Liver (tissue), 9 donors: ENCODE data around the gene RAD51B. TPM values are rescaled to one million over a fixed set of nuclear protein-coding genes. Genes with fewer than 3 reads are reported as not detected.
A peak's percentile ranks its signal among the peaks of the same experiment; 100 is the strongest.

Experiments used
- DNase-seq: peaks from one replicate; pipeline ENCODE4 v3.0.0-alpha.2; 2017; ENCODE audit warnings: low spot score
- H3K27ac ChIP-seq, 2 donors: one replicate each; pipeline ENCODE4 v1.7.0; 2013; ENCODE audit warnings: inconsistent platforms in 2 of 2, low read length in 2 of 2, control low read depth in 1 of 2, low read depth in 1 of 2, mild to moderate bottlenecking in 1 of 2
- H3K27me3 ChIP-seq, 4 donors: one replicate each; pipeline versions ENCODE4 v1.6.1 to v1.7.0; 2013; ENCODE audit warnings: low read length in 3 of 4, inconsistent platforms in 1 of 4, mild to moderate bottlenecking in 1 of 4, moderate library complexity in 1 of 4; ENCODE audit not compliant: control insufficient read depth in 4 of 4, insufficient read depth in 4 of 4
- H3K36me3 ChIP-seq, 4 donors: one replicate each; pipeline versions ENCODE4 v1.6.1 to v1.7.0; 2013; ENCODE audit warnings: low read length in 3 of 4, mild to moderate bottlenecking in 3 of 4, low read depth in 1 of 4, moderate library complexity in 1 of 4; ENCODE audit not compliant: control insufficient read depth in 4 of 4, insufficient read depth in 3 of 4
- H3K4me1 ChIP-seq, 4 donors: one replicate each; pipeline versions ENCODE4 v1.6.1 to v1.7.0; 2013; ENCODE audit warnings: low read length in 3 of 4, mild to moderate bottlenecking in 3 of 4, moderate library complexity in 1 of 4; ENCODE audit not compliant: control insufficient read depth in 4 of 4, insufficient read depth in 4 of 4
- H3K4me3 ChIP-seq, 3 donors: one replicate each; pipeline versions ENCODE4 v1.6.1 to v1.7.0; 2013; ENCODE audit warnings: low read length in 3 of 3, control low read depth in 1 of 3, low read depth in 1 of 3, mild to moderate bottlenecking in 1 of 3
- H3K9ac ChIP-seq, 2 donors: one replicate each; pipeline ENCODE4 v1.7.0; 2013; ENCODE audit warnings: low read length in 2 of 2, mild to moderate bottlenecking in 2 of 2, moderate library complexity in 2 of 2, control low read depth in 1 of 2, low read depth in 1 of 2
- H3K9me3 ChIP-seq, 4 donors: one replicate each; pipeline versions ENCODE4 v1.6.1 to v1.7.0; 2013; ENCODE audit warnings: low read length in 3 of 4; ENCODE audit not compliant: control insufficient read depth in 4 of 4
- EGR1 ChIP-seq, 2 donors: IDR thresholded peaks; 2 replicates each; pipeline ENCODE4 v1.6.1; 2016 to 2018; ENCODE audit warnings: antibody characterized with exemption in 2 of 2, low read depth in 2 of 2
- FOXA1 ChIP-seq: IDR thresholded peaks from 2 replicates; pipeline ENCODE4 v1.6.1; 2016; ENCODE audit warnings: antibody characterized with exemption
- FOXA2 ChIP-seq: IDR thresholded peaks from 2 replicates; pipeline ENCODE4 v1.6.1; 2016; ENCODE audit warnings: antibody characterized with exemption
- GABPA ChIP-seq, 2 donors: IDR thresholded peaks in 1 of 2; conservative IDR thresholded peaks in 1 of 2; 2 replicates each; pipeline ENCODE4 v1.6.1; 2016; ENCODE audit warnings: antibody characterized with exemption in 2 of 2, mild to moderate bottlenecking in 1 of 2, moderate library complexity in 1 of 2
- HNF4A ChIP-seq, 2 donors: conservative IDR thresholded peaks; 2 replicates each; pipeline ENCODE4 v1.6.1; 2016; ENCODE audit warnings: antibody characterized with exemption in 2 of 2, mild to moderate bottlenecking in 2 of 2
- HNF4G ChIP-seq: IDR thresholded peaks from 2 replicates; pipeline ENCODE4 v1.6.1; 2016; ENCODE audit warnings: antibody characterized with exemption
- JUND ChIP-seq, 2 donors: IDR thresholded peaks; 2 replicates each; pipeline ENCODE4 v1.6.1; 2016; ENCODE audit warnings: antibody characterized with exemption in 2 of 2
- NR2F2 ChIP-seq: IDR thresholded peaks from 2 replicates; pipeline ENCODE4 v1.6.1; 2016; ENCODE audit warnings: antibody characterized with exemption
- REST ChIP-seq: IDR thresholded peaks from 2 replicates; pipeline ENCODE4 v1.6.1; 2016; ENCODE audit warnings: antibody characterized with exemption, mild to moderate bottlenecking
- RXRA ChIP-seq, 2 donors: IDR thresholded peaks; 2 replicates each; pipeline ENCODE4 v1.6.1; 2017 to 2018; ENCODE audit warnings: antibody characterized with exemption in 2 of 2, mild to moderate bottlenecking in 1 of 2
- SP1 ChIP-seq: IDR thresholded peaks from 2 replicates; pipeline ENCODE4 v1.6.1; 2018; ENCODE audit warnings: antibody characterized with exemption, mild to moderate bottlenecking
- TAF1 ChIP-seq: conservative IDR thresholded peaks from 2 replicates; pipeline ENCODE4 v1.6.1; 2016; ENCODE audit warnings: antibody characterized with exemption, mild to moderate bottlenecking
- YY1 ChIP-seq: IDR thresholded peaks from 2 replicates; pipeline ENCODE4 v1.6.1; 2016; ENCODE audit warnings: antibody characterized with exemption, mild to moderate bottlenecking
- WGBS: extraction: QIAGEN DNeasy Blood & Tissue Kit; methylation state at CpG from one replicate; pipeline ENCODE4 v1.1.7; 2013; 5-methylcytosine and 5-hydroxymethylcytosine counted together
- polyA plus RNA-seq, 2 donors: library from polyadenylated mRNA; stranded (reverse) in 1 of 2; unstranded in 1 of 2; fragments of 200-250 nt in 1 of 2; fragments of >200 nt in 1 of 2; fragmentation: Nextera tagmentation in 1 of 2; extraction: Ambion mirVana in 1 of 2; gene quantifications; one replicate each; pipeline versions ENCODE4 v1.2.1 to v1.2.3, GENCODE V29; 2013 to 2015
- total RNA-seq, 2 donors: library from RNA; depleted of rRNA; stranded (reverse); fragments of >200 nt; gene quantifications; one replicate each; pipeline ENCODE4 v1.2.3, GENCODE V29; 2014
- TF ChIP-seq, protein P1 (sequence below): IDR thresholded peaks from 2 replicates; pipeline ENCODE4 v1.6.1; 2016; ENCODE audit warnings: antibody characterized with exemption
- TF ChIP-seq, protein P2 (sequence below): IDR thresholded peaks from 2 replicates; pipeline ENCODE4 v1.6.1; 2016; ENCODE audit warnings: antibody characterized with exemption
- TF ChIP-seq, protein P3 (sequence below): IDR thresholded peaks from 2 replicates; pipeline ENCODE4 v1.6.1; 2016; ENCODE audit warnings: antibody characterized with exemption
- donor health status: healthy.
- donor health status: healthy.
- donor health status: healthy.
- donor health status: healthy.
- donor health status: healthy.

RAD51B gene
- total and polyA plus RNA-seq, 4 donors: 0.81 to 12.9 (median 2.4) TPM

GRCh38 chr14:68479247-68479646, 659.7 kb downstream of the RAD51B start:
- Histone ChIP-seq H3K9me3 (no peaks in the 10 kb centered on the region), H3K36me3 (no peaks in the 10 kb centered on the region), H3K9ac (no peak overlapping the region), H3K4me3 (no peak overlapping the region), H3K27ac (no peak overlapping the region), H3K27me3 (no peaks in the 10 kb centered on the region), H3K4me1 (peaks cover 6 to 27% (median 12%) of the 10 kb centered on the region in 4 donors)
- TF ChIP-seq EGR1 (IDR thresholded peaks at IDR 0.05; ENCODE audit: low read depth in 2 of 2) (no peak), FOXA2 (no peak)
- WGBS: 82% methylated on average over 3 of the region's 3 CpGs
- DNase-seq: no peak

DNA sequence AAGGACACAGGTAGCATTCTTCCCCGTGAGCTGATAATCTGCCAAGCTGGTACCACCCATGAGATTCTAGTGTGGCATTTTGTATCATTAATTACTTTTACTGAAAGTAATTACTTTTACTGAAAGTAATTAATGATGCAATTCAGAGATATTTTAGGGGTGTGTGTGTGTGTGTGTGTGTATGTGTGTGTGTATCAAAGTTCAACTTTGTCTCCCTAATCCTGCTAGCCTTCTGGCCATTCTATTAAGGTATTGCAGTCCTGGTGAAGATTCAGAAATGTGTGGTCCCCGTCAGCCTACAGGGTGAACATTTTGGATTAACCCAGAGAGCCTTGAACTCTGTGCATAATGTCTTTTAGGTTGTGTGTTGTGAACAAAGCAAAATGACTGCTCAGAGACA, 662.4 kb downstream of the RAD51B start:
- H3K27me3 ChIP-seq: no peaks in the 10 kb centered on the region
- H3K4me1 ChIP-seq: peaks cover 6 to 21% (median 14%) of the 10 kb centered on the region in 4 donors
- H3K4me3 ChIP-seq: no peak overlapping the region
- WGBS: 91% methylated on average over 2 of the region's 2 CpGs
- DNase-seq: no peak
- no peak overlapping the region for H3K9ac ChIP-seq
- H3K9me3 ChIP-seq: no peaks in the 10 kb centered on the region
- TF ChIP-seq SP1: peak; percentile 49
- TF ChIP-seq HNF4G: peak; percentile 21
- peak; percentile 72 to 81 for TF ChIP-seq HNF4A (conservative IDR thresholded peaks at IDR 0.05)
- no peak for TF ChIP-seq REST
- TF ChIP-seq TAF1: no peak
- TF ChIP-seq YY1: peak; percentile 33
- TF ChIP-seq RXRA (IDR thresholded peaks at IDR 0.05): peak; percentile 44 to 64
- no peaks in the 10 kb centered on the region for H3K36me3 ChIP-seq
- no peak overlapping the region for H3K27ac ChIP-seq

DNA sequence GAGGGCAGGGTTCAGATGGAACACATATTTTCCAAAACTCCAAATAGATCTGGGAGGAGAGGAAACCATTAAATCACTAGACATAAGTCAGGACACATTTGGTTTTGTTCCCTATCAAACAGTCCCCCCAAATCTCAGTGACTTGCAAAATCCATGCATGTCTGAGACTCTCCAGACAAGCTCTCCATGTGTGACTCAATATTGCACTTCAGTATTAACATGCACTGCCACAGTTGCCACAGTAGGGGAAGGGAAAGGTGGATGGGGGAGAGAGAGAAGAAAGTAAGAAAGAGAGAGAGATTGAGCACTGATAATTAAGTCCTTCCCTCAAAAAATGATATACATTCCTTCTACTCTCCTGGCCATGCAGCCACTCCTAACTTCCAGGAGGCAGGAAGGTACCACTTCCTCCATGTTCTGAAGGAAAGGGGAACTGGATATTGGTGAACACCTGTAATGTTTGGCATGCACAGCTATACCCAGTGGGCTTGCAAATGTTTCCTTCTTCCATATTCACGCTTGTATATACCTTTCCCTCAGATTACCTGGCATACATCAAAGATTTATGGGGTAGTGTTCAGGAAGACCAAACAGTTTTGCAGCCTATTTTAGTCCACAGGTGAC, 663.3 kb downstream of the RAD51B start:
- no peak for DNase-seq
- H3K27ac ChIP-seq: no peak overlapping the region
- H3K4me1 ChIP-seq: peaks cover 6 to 27% (median 20%) of the 10 kb centered on the region in 4 donors
- no peaks in the 10 kb centered on the region for H3K9me3 ChIP-seq
- no peak overlapping the region for H3K4me3 ChIP-seq
- 96% methylated on average over 1 of the region's 1 CpG for WGBS
- H3K36me3 ChIP-seq: no peaks in the 10 kb centered on the region
- H3K9ac ChIP-seq: no peak overlapping the region
- H3K27me3 ChIP-seq: no peaks in the 10 kb centered on the region
- TF ChIP-seq, protein P1, sequence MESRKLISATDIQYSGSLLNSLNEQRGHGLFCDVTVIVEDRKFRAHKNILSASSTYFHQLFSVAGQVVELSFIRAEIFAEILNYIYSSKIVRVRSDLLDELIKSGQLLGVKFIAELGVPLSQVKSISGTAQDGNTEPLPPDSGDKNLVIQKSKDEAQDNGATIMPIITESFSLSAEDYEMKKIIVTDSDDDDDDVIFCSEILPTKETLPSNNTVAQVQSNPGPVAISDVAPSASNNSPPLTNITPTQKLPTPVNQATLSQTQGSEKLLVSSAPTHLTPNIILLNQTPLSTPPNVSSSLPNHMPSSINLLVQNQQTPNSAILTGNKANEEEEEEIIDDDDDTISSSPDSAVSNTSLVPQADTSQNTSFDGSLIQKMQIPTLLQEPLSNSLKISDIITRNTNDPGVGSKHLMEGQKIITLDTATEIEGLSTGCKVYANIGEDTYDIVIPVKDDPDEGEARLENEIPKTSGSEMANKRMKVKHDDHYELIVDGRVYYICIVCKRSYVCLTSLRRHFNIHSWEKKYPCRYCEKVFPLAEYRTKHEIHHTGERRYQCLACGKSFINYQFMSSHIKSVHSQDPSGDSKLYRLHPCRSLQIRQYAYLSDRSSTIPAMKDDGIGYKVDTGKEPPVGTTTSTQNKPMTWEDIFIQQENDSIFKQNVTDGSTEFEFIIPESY: no peak
- TF ChIP-seq RXRA (IDR thresholded peaks at IDR 0.05): no peak
- no peak for TF ChIP-seq NR2F2
- TF ChIP-seq HNF4G: no peak
- no peak for TF ChIP-seq REST
- TF ChIP-seq, protein P2, sequence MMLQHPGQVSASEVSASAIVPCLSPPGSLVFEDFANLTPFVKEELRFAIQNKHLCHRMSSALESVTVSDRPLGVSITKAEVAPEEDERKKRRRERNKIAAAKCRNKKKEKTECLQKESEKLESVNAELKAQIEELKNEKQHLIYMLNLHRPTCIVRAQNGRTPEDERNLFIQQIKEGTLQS: no peak
- no peak for TF ChIP-seq FOXA1
- TF ChIP-seq, protein P3, sequence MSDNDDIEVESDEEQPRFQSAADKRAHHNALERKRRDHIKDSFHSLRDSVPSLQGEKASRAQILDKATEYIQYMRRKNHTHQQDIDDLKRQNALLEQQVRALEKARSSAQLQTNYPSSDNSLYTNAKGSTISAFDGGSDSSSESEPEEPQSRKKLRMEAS: no peak
- TF ChIP-seq GABPA (IDR thresholded peaks at IDR 0.05 in 1 of 2, conservative IDR thresholded peaks at IDR 0.05 in 1 of 2): no peak
- no peak for TF ChIP-seq YY1
- TF ChIP-seq FOXA2: no peak
- TF ChIP-seq JUND (IDR thresholded peaks at IDR 0.05): no peak
